Measurements from ENCODE around the gene UGT1A4.

UGT1A4 gene

DNA sequence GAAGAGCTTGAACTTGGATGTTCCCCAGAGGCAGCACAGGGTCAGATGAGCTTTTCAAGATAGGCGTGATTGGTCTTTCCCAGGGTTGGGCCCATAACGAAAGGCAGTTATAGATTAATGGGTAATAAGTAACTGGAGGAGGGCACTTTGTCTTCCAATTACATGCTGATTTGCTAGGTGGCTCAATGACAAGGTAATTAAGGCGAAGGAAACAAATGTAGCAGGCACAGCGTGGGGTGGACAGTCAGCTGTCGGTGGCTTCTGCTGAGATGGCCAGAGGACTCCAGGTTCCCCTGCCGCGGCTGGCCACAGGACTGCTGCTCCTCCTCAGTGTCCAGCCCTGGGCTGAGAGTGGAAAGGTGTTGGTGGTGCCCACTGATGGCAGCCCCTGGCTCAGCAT is at the start of gene UGT1A4:
Gene UGT1A4 (plus strand): TSS at position 185 of the 400 bp plus-strand sequence. CDS start 85 bp downstream, at position 270.
- no peak for DNase-seq

DNA sequence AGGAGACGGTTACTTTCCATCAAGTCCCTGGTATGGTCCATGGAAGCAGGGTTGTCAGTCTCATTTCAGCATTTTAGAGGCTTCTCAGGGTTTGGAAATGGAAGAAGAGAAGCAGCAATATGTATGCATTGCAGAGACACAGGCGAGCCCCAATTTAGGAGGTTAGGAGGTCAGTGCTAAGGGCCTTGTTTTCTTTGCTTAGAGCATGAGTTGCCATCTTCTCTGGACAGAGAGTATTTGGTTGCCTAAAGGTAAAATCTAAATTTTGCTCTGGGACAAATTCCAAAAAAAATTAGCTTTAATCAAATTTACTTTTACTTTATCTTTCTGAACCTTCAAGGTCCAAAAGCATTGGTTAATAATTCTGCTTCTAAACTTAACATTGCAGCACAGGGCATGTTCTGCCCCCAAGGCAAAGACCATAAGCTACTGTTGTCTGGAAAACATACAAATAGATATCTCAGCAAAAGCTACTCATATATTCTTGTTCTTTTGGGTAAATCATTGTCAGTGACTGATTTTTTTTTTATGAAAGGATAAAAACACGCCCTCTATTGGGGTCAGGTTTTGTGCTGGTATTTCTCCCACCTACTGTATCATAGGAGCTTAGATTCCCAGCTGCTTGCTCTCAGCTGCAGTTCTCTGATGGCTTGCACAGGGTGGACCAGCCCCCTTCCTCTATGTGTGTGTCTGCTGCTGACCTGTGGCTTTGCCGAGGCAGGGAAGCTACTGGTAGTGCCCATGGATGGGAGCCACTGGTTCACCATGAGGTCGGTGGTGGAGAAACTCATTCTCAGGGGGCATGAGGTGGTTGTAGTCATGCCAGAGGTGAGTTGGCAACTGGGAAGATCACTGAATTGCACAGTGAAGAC is 47.0 kb upstream of the UGT1A4 start, which contains the start of gene UGT1A9:
Gene UGT1A9 (plus strand): TSS at position 609 of the 872 bp plus-strand sequence. CDS start 37 bp downstream, at position 646.
- no peak for DNase-seq

DNA sequence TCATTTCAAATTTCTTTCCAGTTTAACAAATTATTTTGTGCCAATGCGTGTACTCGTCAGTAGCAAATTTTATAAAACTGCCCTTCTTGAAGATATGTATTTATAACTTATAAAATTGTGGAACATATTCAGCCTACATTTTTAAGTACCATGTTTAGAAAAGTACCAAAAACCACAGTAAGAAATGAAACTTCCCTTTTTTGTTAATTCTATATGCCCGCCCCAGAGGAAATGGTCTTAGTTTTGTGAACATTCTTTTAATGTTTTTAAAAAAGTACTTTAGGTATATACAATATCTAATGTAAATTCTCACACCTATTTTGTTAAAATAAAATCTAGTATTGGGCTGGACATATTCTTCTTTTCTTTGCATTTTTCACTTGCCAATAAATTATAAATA is 45.6 kb upstream of the UGT1A4 start:
- DNase-seq, result no peak

DNA sequence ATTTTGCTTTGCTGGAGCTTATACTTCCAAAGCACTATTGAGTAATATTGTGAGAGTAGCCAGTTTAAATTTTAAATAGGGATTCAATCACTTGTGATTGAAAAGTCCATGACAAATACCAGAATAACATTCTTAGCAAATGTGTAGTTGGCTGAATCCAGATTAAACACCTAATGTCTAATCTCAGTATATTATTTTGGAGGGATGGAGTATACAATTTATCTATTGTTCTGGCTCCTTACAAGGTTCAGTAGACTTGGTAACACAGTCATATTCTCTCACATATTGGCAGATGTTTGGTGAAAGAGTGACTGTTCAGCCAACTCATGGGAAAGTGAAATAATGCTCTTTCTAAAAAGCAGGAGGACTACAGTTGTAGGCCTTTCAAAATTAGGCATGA is 44.6 kb upstream of the UGT1A4 start:
- DNase-seq, result no peak

DNA sequence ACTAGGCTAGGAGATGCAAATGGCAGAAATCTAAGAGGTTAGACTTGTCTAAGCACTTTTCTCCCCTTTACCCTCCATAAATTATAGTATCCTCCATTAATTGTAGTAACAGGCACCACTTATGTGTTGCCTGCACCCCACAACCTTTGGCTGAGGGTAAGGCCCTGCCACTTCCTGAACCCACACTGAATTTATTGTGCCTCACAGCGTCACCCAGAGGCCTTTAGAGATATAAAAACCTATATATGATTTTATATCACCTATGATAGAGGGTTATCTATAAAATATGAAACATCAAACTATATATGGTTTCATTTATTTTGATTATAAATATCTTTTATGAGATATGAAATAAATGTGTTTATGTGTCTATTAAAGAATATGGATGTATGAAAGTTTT is 44.2 kb upstream of the UGT1A4 start:
- DNase-seq, result no peak

DNA sequence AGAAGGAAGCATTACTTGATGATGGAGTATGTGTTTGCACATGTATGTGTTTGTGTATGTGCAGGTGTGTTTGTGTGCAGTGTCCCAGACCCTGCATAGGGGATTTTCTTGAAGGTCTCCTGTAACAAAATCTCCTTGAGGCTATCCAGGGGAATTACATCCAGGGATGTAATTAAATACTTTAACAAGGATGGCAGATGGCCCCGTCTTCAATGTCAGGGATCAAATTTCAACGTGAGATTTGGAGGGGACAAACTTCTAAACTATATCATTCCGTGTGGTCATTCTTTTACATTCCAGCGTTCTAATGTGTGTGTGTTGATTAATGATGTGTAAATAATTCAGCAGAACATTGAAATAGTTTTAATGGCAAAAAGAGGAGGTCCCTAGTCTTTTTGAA is 43.5 kb upstream of the UGT1A4 start:
- no peak for DNase-seq

DNA sequence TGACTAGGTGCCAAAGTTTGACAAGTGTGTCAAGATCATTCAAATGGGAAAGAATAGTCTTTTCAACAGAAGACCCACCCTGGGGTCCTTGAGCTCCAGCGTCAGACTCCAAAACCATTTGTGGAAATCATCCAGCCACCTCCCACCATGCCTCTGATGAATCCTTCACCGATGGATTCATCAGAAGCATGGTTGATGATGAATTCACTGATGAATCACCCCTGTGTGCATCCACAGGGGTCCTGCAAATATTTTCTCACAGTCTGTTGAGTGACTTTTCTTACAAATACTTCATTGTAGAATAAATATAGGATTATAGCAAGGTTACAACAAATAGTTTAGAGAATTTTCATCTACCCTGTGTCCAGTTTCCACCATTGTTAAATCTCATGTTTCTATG is 42.5 kb upstream of the UGT1A4 start:
- no peak for DNase-seq

DNA sequence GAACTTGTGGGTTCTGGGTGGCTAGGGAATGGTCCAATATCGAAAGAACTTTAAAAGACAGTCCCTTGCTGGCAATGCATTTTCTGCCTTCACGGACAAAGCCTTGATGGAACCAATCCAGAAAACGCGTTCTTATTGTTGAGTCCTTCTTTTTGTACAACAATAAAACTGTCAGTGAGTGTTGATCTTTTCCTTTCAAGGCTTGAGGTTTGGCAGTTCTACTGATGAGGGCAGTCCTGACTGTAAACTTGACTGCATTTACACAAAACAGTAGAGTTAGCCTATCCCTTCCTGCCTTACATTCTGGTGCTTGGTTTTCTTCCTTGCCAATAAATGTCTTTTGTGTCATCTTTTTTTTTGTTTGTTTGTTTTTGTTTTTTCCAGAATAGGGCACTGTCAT is 39.3 kb upstream of the UGT1A4 start:
- no peak for DNase-seq

DNA sequence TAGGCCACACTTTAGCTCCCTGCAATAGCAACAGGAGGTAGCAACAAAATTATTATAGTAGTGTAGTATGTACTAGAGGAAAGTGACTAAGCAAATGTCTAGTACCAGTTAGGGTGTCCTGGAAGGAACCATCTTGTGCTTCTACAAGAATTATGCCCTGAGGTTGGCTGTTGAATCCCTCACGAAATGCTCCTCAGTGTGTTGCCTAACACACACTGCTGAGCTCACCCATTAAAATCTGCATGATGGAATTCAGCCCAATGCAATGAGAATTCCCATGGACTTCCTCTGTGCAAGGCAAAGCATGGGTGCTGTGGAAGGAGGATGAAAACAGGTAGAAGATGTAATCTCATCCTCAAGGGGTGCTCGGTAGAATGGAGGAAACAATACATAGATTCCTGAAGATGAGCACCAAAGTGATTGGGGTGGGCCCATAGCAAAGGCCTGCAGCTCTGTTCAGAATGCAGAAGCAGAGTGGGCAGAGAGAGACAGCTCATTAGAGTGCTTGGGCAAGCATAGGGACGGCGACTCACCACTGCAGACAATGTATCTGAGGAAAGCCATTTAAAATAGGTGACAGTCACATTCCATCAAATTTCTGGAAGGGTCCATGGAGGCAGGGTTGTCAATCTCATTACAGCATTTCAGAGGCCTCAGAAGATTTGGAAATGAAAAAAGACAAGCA is 38.0 kb upstream of the UGT1A4 start:
- no peak for DNase-seq

DNA sequence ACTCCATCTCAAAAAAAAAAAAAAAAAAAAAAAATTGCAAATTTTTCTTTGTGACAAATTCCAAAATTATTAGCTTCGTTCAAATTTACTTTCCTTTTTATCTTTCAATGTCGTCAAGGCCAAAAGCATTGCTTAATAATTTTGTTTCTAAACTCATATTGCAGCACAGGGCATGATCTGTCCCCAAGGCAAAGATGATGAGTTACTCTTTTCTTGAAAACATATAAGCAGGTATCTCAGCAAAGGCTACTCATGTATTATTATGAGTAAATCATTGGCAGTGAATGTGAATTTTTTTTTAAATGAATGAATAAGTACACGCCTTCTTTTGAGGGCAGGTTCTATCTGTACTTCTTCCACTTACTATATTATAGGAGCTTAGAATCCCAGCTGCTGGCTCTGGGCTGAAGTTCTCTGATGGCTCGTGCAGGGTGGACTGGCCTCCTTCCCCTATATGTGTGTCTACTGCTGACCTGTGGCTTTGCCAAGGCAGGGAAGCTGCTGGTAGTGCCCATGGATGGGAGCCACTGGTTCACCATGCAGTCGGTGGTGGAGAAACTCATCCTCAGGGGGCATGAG is 36.9 kb upstream of the UGT1A4 start, which contains the start of gene UGT1A7:
Gene UGT1A7 (plus strand): TSS at position 381 of the 579 bp plus-strand sequence. CDS start 37 bp downstream, at position 418.
- DNase-seq, result no peak

DNA sequence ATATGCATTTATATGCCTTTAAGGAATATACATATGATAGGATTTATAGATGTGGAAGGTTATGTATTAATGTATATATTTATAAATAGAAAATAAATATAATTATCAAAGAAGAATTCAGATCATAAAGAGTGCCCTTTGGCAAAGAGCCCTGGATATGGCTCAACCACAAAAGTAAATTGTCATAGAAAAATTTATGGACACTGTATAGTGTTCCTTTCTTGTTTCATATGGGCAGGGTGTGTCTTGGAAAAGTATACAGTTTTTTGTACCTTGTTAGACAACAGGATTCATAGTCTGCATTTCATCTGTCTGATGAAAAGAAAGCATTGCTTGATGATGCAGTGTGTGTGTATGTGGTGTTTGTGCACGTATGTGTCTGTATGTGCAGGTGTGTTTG is 33.9 kb upstream of the UGT1A4 start:
- no peak for DNase-seq

DNA sequence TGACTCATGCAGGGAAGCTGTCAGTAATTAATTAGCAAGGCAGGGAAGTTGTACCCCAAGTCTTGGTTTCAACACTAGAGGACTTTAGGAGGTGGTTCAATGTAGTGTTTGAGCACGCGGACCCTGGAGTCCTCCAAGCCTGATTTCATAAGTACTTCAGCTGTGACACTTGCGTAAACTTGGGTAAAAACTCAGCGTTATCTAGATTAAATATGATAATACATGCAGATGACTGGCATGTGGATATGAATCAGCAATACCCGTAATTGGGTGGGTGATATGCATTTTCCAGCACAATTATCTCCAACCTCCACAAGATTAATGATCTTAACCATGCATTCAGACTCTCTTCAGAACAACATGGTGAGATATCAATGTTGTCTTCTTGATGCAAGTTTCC is 31.6 kb upstream of the UGT1A4 start:
- DNase-seq, result no peak

DNA sequence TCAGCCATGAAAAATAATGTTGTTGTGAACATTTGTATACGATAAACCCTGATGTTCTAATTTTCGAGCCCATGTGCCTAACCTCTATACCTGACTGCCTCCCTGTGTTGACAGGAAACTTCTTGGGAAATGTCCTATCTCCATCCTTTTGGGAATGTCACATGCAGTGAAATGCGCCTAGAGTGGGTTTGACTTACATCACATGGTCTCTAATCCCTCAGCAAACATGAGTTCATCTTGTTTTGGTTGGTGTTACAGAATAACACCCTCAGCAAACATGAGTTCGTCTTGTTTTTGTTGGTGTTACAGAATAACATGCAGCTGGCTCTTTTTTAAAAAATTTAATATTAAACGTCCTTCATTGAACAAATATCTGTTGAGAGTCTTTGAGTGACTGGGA is 30.2 kb upstream of the UGT1A4 start:
- no peak for DNase-seq

DNA sequence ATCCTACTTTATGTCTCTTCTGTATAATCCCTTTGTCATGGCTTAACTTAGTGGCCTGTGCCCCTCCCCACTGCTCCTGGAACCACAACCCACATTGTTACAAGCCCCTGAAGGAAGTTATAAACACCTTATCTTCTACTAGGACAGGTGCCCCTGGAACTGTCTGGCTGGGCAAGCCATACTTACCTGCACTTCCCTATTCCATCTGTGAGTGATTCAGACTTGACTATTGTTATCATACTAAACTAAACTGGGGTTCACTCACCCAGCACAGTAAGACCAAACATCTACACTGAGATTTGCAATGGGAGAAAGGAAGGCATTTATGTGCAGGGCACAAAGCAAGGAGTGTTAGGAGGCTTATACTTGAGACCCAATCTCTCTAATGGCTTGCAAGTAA is 29.5 kb upstream of the UGT1A4 start:
- no peak for DNase-seq

DNA sequence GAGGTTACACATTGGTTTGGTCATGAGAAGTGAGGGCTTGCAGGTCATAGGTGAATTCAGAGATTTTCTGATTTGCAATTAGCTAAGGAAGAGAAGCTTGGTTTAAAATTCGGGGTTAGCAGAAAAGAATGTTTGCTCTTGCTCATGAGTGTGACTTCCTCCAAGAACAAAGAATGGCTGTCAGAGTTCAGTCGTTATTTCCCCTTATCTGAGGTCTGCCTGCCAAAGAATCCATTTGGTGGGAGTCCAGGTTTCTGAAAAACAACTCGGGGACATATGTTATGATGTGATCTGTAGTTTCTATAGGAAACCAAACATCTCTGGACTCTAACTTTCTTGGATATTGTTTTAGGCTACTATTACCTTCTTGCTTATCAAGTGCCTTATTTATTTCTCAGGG is 29.0 kb upstream of the UGT1A4 start:
- DNase-seq, result no peak

DNA sequence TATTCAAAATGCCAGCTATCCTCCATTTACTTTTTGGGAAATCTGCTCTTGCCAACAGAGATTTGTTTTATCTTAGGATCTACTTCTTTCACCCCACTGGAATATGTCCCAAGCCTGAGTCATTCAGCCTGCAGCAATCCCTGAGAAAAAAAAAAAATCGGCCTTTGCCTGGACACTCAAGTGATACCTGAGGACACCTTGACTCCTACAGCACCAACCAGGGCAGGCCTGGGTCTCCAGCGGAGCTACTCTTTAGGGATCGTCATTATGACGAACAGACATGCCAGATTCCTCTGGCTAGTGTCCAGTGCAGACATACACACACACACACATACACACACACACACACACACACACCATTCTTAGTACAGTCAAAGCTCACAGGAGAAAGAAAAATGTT is 28.1 kb upstream of the UGT1A4 start:
- DNase-seq, result no peak

DNA sequence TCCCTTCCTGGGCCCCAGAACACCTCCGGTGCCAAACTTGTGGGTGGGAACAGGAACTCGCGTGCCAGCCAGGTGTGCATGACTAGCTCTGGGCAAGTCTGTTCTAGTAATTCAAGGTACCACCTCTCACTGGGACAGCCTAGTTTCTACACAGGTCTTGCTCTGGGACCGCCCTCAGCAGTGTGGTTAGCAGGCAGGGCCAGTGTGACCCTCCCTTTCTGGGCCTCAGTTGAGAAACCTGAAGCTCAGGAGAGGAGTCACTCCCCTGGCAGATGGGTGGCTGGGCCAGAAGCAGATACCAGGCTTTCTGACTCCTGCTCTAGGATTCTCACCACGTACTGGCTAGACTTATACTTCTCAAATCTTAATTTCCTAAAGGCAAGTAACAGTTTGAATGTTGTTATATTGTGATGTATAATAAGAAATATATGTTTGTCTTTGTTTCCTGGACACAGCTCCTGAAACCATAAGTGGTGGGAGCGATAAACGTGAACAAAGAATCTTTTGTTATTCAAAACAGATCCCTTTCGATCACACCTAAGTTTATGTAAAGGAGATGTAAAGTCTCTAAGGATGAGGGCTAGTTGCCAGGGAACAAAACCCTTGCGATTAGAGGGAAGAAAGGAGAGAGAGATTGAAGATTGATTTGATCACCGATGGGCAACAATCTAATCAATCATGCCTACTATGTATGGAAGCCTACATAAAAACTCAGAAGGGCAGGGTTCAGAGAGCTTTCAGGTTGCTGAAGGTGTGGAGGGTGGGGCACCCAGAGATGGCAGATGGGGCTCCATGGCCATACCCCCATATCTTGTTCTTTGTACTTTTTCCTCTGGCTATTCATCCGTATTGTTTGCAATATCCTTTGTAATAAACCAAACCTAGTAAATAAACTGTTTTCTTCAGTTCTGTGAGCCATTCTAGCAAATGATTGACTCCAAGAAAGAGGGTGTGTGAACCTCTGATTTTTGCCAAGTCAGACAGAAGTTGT is 26.8 kb upstream of the UGT1A4 start:
- DNase-seq, result no peak

DNA sequence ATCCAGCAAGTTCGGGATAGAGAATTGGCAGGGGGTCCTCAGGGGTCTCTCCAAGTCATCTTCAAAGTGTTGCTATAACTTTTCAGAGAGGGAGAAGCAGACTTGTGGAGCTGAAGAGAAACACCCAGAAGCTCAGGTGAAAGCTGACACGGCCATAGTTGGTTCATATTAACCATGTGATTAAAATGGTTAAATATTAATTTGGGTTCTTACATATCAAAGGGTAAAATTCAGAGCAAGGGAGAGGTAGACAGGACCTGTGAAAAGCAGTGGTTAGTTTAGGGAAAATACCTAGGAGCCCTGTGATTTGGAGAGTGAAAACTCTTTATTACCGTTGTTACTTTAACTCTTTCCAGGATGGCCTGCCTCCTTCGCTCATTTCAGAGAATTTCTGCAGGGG is 25.9 kb upstream of the UGT1A4 start, which contains the start of gene UGT1A6:
Gene UGT1A6 (plus strand): TSS at position 243 of the 400 bp plus-strand sequence. CDS start 115 bp downstream, at position 358.
- DNase-seq, result no peak

DNA sequence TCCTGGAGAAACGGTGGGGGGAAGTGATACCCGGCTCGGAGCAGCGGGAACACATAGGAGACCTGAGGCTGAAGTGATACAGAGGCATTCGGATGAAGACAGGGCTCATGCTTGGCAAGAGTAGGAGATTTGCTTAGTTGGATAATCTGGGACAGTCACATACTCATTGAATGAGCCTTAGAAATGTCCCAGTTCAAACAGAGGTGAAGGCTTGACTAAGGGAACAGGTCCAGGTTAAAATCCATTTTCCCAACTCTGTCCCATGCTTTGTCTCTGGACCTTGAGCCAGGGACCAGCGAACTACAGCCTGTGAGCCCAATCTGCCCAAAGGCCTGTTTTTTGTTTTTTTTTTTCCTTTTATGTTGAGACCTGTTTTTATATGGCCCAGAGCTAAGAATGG is 24.6 kb upstream of the UGT1A4 start:
- DNase-seq, result no peak

DNA sequence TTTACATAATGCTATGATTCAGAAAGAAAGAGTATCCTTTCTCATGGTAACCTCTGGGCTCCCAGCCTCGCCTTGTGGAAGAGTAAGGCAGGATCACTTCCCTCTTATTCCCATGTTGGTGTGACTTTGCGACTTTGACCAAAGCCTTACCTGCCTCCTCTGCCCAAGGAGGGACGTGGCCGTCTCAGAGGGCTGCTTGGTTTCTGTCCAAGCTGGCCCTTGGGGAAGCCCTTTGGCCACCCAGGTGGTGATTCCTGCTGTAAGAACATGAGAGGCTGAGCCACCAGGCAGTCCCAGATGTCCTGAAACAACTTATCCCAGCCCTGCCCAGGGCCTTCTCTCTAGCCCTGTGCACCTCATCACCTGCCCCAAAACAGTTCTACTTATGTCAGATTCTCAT is 19.8 kb upstream of the UGT1A4 start:
- no peak for DNase-seq

DNA sequence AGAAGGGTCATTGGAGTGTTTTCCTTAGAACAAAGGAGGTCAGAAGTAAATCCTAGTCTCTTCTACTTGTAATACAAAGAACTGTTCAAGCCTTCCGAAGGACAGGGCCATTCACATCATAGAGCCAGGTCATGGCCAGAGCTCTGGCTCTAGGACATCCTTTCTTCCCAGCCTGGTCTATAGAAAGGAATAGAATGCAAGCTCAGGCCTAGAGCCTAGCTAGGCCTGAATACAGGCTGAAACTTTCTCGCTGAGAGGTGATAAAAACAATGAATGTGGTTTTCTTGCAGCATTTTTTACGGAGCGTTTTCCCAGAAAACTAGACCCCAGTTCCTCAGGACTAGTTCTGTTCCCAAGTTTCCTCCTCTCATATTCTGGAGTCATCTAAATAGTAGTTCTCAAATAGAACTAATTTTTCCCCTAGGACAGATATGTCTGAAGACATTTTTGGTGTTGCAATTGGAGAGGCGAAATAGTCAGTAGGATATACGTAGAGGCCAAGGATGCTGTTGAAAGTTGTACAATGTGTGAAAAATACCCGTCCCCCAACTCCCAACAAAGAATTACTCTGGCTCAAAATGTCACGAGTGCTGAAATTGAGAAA is 19.0 kb upstream of the UGT1A4 start:
- no peak for DNase-seq
